HG02981 (cell line): ENCODE data around the gene FBN1.
A peak's percentile ranks its signal among the peaks of the same experiment; 100 is the strongest.

Experiments used
- ATAC-seq: cut with Tn5 transposase; IDR thresholded peaks from one replicate; pipeline ENCODE4 v1.9.1; 2021; ENCODE audit warnings: mild to moderate bottlenecking, moderate library complexity; ENCODE audit not compliant: unreplicated experiment

The FBN1 gene

GRCh38 chr15:48527517-48527916 is 118.0 kb downstream of the FBN1 start:
- ATAC-seq = no peak

GRCh38 chr15:48522911-48523310 is 122.6 kb downstream of the FBN1 start:
- ATAC-seq = no peak

GRCh38 chr15:48522123-48522522 is 123.4 kb downstream of the FBN1 start:
- no peak for ATAC-seq

DNA sequence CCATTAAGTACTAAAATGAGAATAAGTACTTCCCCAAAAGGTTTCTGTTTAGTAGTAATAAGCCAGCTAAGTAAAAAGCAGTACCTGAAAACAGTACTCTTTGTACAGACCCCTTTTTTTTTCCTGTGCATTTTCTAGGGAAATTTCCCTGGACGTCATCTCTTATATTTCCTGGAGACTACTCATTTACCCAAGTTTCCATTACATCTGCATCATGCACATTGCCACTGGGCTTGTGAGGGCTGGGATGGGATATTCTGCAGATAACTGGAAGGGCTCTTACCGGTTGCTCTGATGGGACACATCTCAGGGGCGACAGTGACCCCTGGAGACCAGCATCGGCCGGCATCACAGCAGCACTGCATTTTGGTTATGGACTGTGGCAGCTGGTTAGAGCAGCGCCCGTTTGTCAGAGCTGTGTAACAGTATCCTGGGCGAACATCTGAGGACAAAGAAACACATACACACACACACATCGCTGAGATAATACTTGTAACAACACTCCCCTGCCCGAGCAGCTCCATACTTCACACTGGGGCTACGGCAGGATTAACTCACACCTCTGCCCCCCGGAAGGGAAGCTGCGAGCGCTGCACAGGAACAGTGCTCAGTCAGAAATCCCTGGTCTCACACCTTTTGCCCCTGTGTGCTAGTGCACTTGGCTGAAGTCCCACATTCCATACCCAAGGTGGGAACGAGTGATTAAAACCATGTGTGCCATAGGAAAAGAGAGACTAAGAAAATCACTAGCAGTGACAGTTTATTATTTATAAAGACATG is 124.9 kb downstream of the FBN1 start:
- ATAC-seq = no peak

DNA sequence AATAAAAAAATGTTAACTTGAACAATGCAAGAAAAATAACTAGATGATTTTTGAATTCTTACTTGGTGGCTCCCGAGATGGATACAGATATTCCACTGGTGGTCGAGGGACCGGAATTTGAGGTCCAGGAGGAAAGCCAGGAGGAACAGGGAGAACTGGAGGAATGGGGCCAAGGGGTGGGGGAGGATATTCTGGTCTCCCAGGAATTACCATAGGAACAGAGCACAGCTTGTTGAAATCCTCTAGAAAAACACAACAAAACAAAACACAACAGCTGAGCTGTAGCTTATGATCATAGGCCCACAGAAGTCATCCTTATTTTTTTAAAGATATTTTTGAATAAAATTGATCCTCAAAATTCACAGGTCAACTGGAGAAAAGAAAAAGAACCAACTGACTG is 129.4 kb downstream of the FBN1 start:
- no peak for ATAC-seq

GRCh38 chr15:48515500-48515899 is 130.0 kb downstream of the FBN1 start:
- no peak for ATAC-seq

- ATAC-seq = no peak
These were observed 131.2 kb downstream of the FBN1 start for GRCh38 chr15:48514103-48514816.

DNA sequence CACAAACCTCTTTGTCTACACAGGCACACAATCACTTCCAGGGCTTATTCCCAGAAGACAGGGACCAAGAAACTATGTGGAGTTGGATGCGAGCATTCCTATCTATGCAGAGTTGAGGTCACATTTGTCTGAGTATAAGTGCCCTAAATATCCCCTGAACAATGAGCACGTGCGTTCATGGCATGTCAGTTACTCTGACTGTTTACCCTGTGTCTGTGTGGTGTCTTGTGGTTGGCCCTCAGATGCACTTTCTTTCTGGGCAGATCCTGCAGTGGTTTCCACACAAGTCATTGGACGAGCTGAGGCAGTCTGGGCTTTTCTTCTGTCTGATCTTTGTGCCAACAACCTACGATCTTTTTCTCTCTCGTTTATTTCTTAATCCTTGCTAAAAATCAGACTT is 134.5 kb downstream of the FBN1 start:
- no peak for ATAC-seq

- ATAC-seq = peak; percentile 86
These were observed 138.0 kb downstream of the FBN1 start for GRCh38 chr15:48507416-48508065.

- no peak for ATAC-seq
These were observed 140.4 kb downstream of the FBN1 start for GRCh38 chr15:48505067-48505466.

DNA sequence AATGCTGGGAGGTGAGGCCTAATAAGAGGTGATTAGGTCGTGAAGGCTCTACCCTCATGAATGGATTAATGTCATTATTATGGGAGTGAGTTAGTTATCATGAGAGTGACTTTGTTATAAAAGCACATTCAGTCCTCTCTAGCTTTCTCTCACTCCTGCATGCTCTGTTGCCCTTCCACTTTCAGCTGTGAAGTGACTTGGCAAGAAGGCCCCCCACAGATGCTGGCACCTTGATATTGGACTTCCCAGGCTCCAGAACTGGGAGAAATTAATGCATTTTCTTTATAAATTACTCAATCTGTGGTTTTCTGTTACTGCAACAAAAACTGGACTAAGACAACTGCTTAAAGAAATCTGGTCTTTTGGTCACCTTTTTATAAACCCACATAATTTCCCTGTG is 144.3 kb downstream of the FBN1 start:
- ATAC-seq = no peak

DNA sequence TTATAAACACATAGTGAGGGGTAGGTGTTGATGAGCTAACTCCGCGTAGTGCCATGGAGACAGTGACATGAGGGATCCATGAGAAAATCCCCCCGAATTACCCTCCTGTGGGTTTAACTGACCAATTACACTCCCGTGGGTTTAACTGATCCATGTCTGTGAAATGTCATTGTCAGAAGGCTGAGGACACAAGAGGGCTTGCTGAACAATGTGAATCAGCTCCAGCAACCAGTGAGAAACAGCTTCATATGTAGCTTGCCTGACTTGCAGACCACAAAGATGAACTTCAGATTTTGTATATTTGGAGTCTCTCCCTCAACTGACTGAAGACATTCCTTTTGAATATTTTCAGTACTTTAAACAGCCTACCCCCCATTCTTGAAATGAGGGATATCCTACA is 144.9 kb downstream of the FBN1 start:
- ATAC-seq = no peak

DNA sequence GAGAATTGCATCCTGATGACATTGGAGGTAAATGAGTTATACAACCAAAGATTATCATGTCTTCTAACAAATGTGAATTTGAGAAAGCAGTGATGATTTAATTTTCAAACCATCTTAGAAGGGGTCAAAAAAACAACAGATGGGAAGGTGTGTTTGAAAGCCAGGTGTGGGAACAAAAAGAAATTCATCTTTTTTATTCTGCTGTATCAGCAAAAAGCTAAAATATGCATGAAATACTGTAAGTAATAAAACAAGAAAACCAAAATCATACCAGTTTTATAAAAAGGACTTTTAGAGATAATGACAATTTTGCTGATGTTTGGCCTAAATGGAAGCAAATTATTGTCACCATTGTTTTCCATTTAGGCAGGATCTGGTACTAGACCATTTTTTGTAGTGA is 145.5 kb downstream of the FBN1 start:
- no peak for ATAC-seq

DNA sequence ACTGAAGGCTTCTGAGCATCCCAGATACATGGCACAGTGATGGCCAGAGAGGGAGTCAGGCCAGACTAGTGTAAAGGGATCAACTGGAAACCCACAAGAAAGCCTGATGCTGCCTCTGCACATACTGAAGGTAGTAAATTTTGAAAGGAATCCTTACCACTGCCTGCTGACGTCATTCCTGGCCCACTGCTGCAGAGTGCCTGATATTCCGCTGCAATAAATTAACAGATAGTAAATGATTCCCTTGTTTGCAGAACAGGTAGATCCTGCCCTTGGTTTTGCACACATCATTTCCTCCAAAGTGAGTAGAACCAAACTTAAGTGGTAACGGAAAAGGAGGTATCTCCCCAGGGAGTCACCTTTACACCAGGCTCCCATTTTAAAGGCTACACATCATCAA is 146.7 kb downstream of the FBN1 start:
- ATAC-seq = no peak

- ATAC-seq = no peak
These were observed 150.9 kb downstream of the FBN1 start for GRCh38 chr15:48494631-48495030.

GRCh38 chr15:48493763-48494225 is 151.7 kb downstream of the FBN1 start:
- no peak for ATAC-seq

GRCh38 chr15:48493084-48493762 is 152.3 kb downstream of the FBN1 start:
- ATAC-seq = no peak

GRCh38 chr15:48486228-48486627 is 159.3 kb downstream of the FBN1 start:
- ATAC-seq = no peak

GRCh38 chr15:48481802-48482201 is 163.7 kb downstream of the FBN1 start:
- no peak for ATAC-seq

- no peak for ATAC-seq
These were observed 165.8 kb downstream of the FBN1 start for GRCh38 chr15:48479751-48480150.

GRCh38 chr15:48478581-48478980 is 166.9 kb downstream of the FBN1 start:
- ATAC-seq = no peak
